Large intestine (tissue), 3 donors: ENCODE results near the gene ACADM. TPM values are rescaled to one million over a fixed set of nuclear protein-coding genes. Genes with fewer than 3 reads are reported as not detected.
"Not testable (repeated sequence)": the region's sequence is repeated elsewhere in the genome, so short reads cannot be mapped to it uniquely, and the experiment has no call there.

ENCODE experiments used
- DNase-seq, 2 donors: peaks; one replicate each; pipeline versions ENCODE4 v3.0.0 to v3.0.0-alpha.2; 2013
- H3K27ac ChIP-seq: one replicate; pipeline ENCODE4 v1.5.1; 2013; ENCODE audit warnings: low read length
- H3K27me3 ChIP-seq: 2 replicates; pipeline ENCODE4 v1.6.1; 2013; ENCODE audit warnings: low read length; ENCODE audit not compliant: control insufficient read depth, insufficient read depth
- H3K36me3 ChIP-seq: 2 replicates; pipeline ENCODE4 v1.6.1; 2013; ENCODE audit warnings: low read length; ENCODE audit not compliant: control insufficient read depth, insufficient read depth
- H3K4me1 ChIP-seq: one replicate; pipeline ENCODE4 v1.6.1; 2013; ENCODE audit warnings: low read length; ENCODE audit not compliant: control insufficient read depth, insufficient read depth
- H3K4me3 ChIP-seq: one replicate; pipeline ENCODE4 v1.5.1; 2013; ENCODE audit warnings: low read length
- H3K9me3 ChIP-seq: one replicate; pipeline ENCODE4 v1.6.1; 2013; ENCODE audit warnings: mild to moderate bottlenecking, low read depth, low read length, moderate library complexity; ENCODE audit not compliant: control insufficient read depth
- WGBS: methylation state at CpG from one replicate; pipeline ENCODE4 v1.1.5; 2013; ENCODE audit warnings: low lambda C conversion rate; ENCODE audit not compliant: insufficient coverage; 5-methylcytosine and 5-hydroxymethylcytosine counted together
- polyA plus RNA-seq: library from polyadenylated mRNA; unstranded; fragments of 120-200 nt; gene quantifications from one replicate; pipeline ENCODE4 v1.2.1, GENCODE V29; 2013

The ACADM gene
- polyA plus RNA-seq, 1 donor: 63.0 TPM

DNA sequence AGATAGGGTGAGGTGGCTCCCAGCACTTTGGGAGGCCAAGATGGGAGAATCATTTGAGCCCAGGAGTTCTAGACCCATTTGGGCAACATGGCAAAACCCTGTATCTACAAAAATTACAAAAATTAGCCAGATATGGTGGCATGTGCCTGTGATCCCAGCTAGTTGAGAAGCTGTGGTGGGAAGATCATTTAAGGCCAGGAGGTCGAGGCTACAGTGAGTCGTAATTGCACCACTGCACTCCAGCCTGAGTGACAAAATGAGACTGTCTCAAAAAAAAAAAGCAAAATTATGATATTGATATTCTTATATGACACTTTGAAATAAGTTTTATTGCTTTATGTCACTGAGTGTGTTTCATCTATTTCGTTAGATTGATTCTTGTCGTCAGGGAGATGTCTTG is 7.4 kb downstream of the ACADM start:
- 100% methylated on average over 1 of the region's 4 CpGs for WGBS
- peaks cover 24% of the 10 kb centered on the region for H3K36me3 ChIP-seq
- no peak overlapping the region for H3K27ac ChIP-seq
- DNase-seq: no peak
- H3K4me1 ChIP-seq: no peaks in the 10 kb centered on the region
- H3K27me3 ChIP-seq: no peaks in the 10 kb centered on the region
- H3K4me3 ChIP-seq: no peak overlapping the region
- no peaks in the 10 kb centered on the region for H3K9me3 ChIP-seq

- DNase-seq: no peak
- Histone ChIP-seq H3K4me3 (no peak overlapping the region), H3K9me3 (no peaks in the 10 kb centered on the region), H3K27ac (no peak overlapping the region), H3K4me1 (no peaks in the 10 kb centered on the region), H3K36me3 (peaks cover 27% of the 10 kb centered on the region), H3K27me3 (no peaks in the 10 kb centered on the region)
- no CpG with 5 or more reads among the region's 1 CpG for WGBS
Measured at GRCh38 chr1:75732703-75733102, 8.2 kb downstream of the ACADM start.

DNA sequence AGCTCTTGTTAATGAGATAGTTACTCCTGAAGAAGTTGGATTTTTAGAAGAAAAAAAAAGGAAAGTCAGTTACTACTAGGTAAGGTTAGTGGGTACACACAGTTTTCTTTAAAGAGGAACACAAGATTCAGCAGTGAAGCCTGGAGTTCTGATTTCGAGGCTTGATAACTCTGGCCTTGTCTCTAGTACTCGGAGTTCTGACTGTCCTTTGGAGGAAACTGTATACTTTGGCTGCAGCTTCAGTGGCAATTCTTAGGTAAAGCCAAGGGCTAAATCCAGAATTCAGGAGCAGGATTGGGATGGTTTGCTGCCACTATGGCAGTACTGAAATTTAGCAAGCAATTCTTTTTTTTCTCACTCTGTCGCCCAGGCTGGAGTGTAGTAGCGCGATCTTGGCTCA is 9.2 kb downstream of the ACADM start:
- Histone ChIP-seq H3K4me1 (no peaks in the 10 kb centered on the region), H3K36me3 (peaks cover 30% of the 10 kb centered on the region)
- no CpG with 5 or more reads among the region's 5 CpGs for WGBS

GRCh38 chr1:75736016-75736415 is 11.5 kb downstream of the ACADM start:
- Histone ChIP-seq H3K9me3 (no peaks in the 10 kb centered on the region), H3K4me3 (no peak overlapping the region), H3K36me3 (peaks cover 39% of the 10 kb centered on the region), H3K4me1 (no peaks in the 10 kb centered on the region), H3K27me3 (no peaks in the 10 kb centered on the region), H3K27ac (no peak overlapping the region)
- no peak for DNase-seq
- WGBS: no CpG with 5 or more reads among the region's 1 CpG

More for the DNA sequence above, 9.2 kb downstream of the ACADM start:
- no peak overlapping the region for H3K27ac ChIP-seq
- H3K27me3 ChIP-seq: no peaks in the 10 kb centered on the region
- no peak overlapping the region for H3K4me3 ChIP-seq
- DNase-seq: no peak
- no peaks in the 10 kb centered on the region for H3K9me3 ChIP-seq

GRCh38 chr1:75742047-75742625 is 17.6 kb downstream of the ACADM start:
- no peaks in the 10 kb centered on the region for H3K9me3 ChIP-seq
- H3K36me3 ChIP-seq: peaks cover 49% of the 10 kb centered on the region
- DNase-seq: no peak
- H3K27ac ChIP-seq: no peak overlapping the region
- no peaks in the 10 kb centered on the region for H3K4me1 ChIP-seq
- WGBS: no CpG with 5 or more reads among the region's 6 CpGs
- H3K27me3 ChIP-seq: no peaks in the 10 kb centered on the region
- no peak overlapping the region for H3K4me3 ChIP-seq

DNA sequence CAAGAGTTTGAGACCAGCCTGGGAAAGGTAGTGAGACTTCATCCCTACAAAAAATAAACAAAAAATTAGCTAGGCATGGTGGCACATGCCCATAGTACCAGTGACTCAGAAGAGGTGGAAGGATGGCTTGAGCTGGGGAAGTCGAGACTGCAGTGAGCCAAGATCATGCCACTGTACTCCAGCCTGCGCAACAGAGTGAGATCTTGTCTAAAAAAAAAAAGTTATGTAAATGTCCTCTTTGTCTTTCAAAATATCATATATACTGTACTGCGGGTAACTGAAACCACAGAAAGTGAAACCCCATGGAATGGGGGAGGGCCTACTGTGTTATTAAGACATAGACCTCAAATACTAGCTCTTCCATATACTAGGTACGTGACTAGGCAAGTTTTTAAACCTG is 20.8 kb downstream of the ACADM start:
- Histone ChIP-seq H3K9me3 (no peaks in the 10 kb centered on the region), H3K36me3 (peaks cover 37% of the 10 kb centered on the region), H3K27ac (no peak overlapping the region), H3K4me1 (no peaks in the 10 kb centered on the region), H3K27me3 (no peaks in the 10 kb centered on the region), H3K4me3 (no peak overlapping the region)
- no CpG with 5 or more reads among the region's 4 CpGs for WGBS
- no peak for DNase-seq

DNA sequence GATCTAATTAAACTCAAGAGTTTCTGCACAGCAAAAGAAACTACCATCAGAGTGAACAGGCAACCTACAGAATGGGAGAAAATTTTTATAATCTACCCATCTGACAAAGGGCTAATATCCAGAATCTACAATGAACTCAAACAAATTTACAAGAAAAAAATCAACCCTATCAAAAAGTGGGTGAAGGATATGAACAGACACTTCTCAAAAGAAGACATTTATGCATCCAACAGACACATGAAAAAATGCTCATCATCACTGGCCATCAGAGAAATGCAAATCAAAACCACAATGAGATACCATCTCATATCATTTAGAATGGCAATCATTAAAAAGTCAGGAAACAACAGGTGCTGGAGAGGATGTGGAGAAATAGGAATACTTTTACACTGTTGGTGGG is 32.7 kb downstream of the ACADM start:
- not testable (repeated sequence) for H3K9me3 ChIP-seq, H3K27me3 ChIP-seq, H3K4me1 ChIP-seq, DNase-seq, H3K4me3 ChIP-seq, H3K27ac ChIP-seq
- H3K36me3 ChIP-seq: peaks cover 25% of the 10 kb centered on the region

DNA sequence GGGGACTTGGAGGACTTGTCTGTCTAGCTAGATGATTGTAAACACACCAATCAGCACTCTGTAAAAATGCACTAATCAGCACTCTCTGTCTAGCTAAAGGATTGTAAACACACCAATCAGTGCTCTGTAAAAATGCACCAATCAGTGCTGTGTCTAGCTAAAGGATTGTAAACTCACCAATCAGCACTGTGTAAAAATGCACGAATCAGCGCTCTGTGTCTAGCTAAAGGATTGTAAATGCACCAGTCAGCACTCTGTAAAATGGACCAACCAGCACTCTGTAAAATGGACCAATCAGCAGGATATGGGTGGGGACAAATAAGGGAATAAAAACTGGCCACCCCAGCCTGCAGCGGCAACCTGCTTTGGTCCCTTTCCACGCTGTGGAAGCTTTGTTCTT is 34.0 kb downstream of the ACADM start:
- 100% methylated on average over 1 of the region's 4 CpGs for WGBS
- not testable (repeated sequence) for H3K27ac ChIP-seq, DNase-seq, H3K4me3 ChIP-seq, H3K4me1 ChIP-seq, H3K9me3 ChIP-seq, H3K27me3 ChIP-seq
- peaks cover 23% of the 10 kb centered on the region for H3K36me3 ChIP-seq

GRCh38 chr1:75764057-75764655 is 39.6 kb downstream of the ACADM start:
- WGBS: no CpG with 5 or more reads among the region's 1 CpG
- no peak overlapping the region for H3K4me3 ChIP-seq
- peaks cover 3% of the 10 kb centered on the region for H3K36me3 ChIP-seq
- no peak overlapping the region for H3K27ac ChIP-seq
- DNase-seq: no peak
- H3K27me3 ChIP-seq: no peaks in the 10 kb centered on the region
- H3K4me1 ChIP-seq: no peaks in the 10 kb centered on the region
- H3K9me3 ChIP-seq: no peaks in the 10 kb centered on the region

GRCh38 chr1:75765697-75766355 is 41.3 kb downstream of the ACADM start:
- WGBS: no CpG with 5 or more reads among the region's 1 CpG
- H3K27ac ChIP-seq: no peak overlapping the region
- H3K27me3 ChIP-seq: no peaks in the 10 kb centered on the region
- no peak overlapping the region for H3K4me3 ChIP-seq
- DNase-seq: no peak
- H3K4me1 ChIP-seq: no peaks in the 10 kb centered on the region
- no peaks in the 10 kb centered on the region for H3K9me3 ChIP-seq
- H3K36me3 ChIP-seq: peaks cover 3% of the 10 kb centered on the region

DNA sequence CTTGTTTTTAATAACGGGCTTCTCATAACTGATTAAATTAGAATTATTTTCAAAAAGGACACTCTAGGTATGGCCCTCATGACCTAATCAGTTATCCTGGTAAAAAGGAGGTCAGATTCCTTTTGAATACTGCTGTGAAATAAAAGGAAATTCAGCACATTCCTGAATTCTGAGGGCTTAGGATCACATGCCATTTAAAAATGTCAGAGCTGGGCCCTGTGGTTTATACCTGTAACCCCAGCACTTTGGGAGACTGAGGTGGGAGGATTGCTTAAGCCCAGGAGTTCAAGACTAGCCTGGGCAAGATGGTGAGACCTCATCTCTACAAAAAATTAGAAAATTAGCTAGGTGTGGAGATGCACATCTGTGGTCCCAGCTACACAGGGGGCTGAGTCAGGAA is 43.5 kb downstream of the ACADM start:
- 88% methylated on average over 1 of the region's 1 CpG for whole genome bisulfite sequencing
- H3K4me1 ChIP-seq: no peaks in the 10 kb centered on the region
- no peak for DNase-seq

More for the DNA sequence above, 43.5 kb downstream of the ACADM start:
- Histone ChIP-seq H3K4me3 (no peak overlapping the region), H3K9me3 (no peaks in the 10 kb centered on the region), H3K36me3 (peaks cover 3% of the 10 kb centered on the region), H3K27me3 (no peaks in the 10 kb centered on the region), H3K27ac (no peak overlapping the region)
